WERI-Rb-1 (cell line): ENCODE measurements around the gene ITPK1.
A peak's percentile ranks its signal among the peaks of the same experiment; 100 is the strongest.

Experiments
- DNase-seq: peaks from one replicate; pipeline ENCODE4 v3.0.0-alpha.2; 2020
- H3K27ac ChIP-seq: fragments of 250-450 bp; sonication (Bioruptor Pico); 2 replicates; pipeline ENCODE4 v1.5.1; 2020; ENCODE audit warnings: mild to moderate bottlenecking, moderate library complexity
- H3K27me3 ChIP-seq: fragments of 250-450 bp; sonication (Bioruptor Pico); 2 replicates; pipeline ENCODE4 v1.5.1; 2021; ENCODE audit warnings: mild to moderate bottlenecking, low read depth, moderate library complexity; ENCODE audit not compliant: insufficient read depth, severe bottlenecking
- H3K36me3 ChIP-seq: fragments of 250-450 bp; sonication (Bioruptor Pico); 2 replicates; pipeline ENCODE4 v1.5.1; 2020; ENCODE audit warnings: mild to moderate bottlenecking, moderate library complexity
- H3K4me3 ChIP-seq: 2 replicates; pipeline ENCODE4 v1.5.1; 2011; ENCODE audit warnings: low read depth, mild to moderate bottlenecking, control low read depth, low read length
- H3K9me3 ChIP-seq: fragments of 250-450 bp; sonication (Bioruptor Pico); 2 replicates; pipeline ENCODE4 v1.5.1; 2021; ENCODE audit warnings: mild to moderate bottlenecking, moderate library complexity; ENCODE audit not compliant: severe bottlenecking
- CTCF ChIP-seq: IDR thresholded peaks from 2 replicates; pipeline ENCODE4 v1.5.1; 2011; ENCODE audit warnings: low read depth, mild to moderate bottlenecking, control low read depth, inconsistent platforms, low read length

Gene ITPK1

GRCh38 chr14:92993302-92993701 is 122.4 kb downstream of the ITPK1 start:
- H3K9me3 ChIP-seq = no peaks in the 10 kb centered on the region
- no peak for DNase-seq
- no peak overlapping the region for H3K27ac ChIP-seq
- TF ChIP-seq CTCF = no peak
- no peaks in the 10 kb centered on the region; the same call in none of the 2 replicates for H3K36me3 ChIP-seq
- no peak overlapping the region for H3K4me3 ChIP-seq
- no peaks in the 10 kb centered on the region for H3K27me3 ChIP-seq

GRCh38 chr14:92991536-92991935 is 124.2 kb downstream of the ITPK1 start:
- no peaks in the 10 kb centered on the region for H3K9me3 ChIP-seq
- H3K27me3 ChIP-seq = no peaks in the 10 kb centered on the region
- no peak for TF ChIP-seq CTCF
- H3K27ac ChIP-seq = no peak overlapping the region
- no peaks in the 10 kb centered on the region; the same call in none of the 2 replicates for H3K36me3 ChIP-seq
- DNase-seq = no peak
- no peak overlapping the region for H3K4me3 ChIP-seq

GRCh38 chr14:92990456-92991430 is 125.0 kb downstream of the ITPK1 start:
- H3K27ac ChIP-seq = peak overlapping the region; percentile 58
- no peak for TF ChIP-seq CTCF
- no peaks in the 10 kb centered on the region; the same call in none of the 2 replicates for H3K36me3 ChIP-seq
- H3K9me3 ChIP-seq = no peaks in the 10 kb centered on the region
- H3K4me3 ChIP-seq = no peak overlapping the region
- no peaks in the 10 kb centered on the region for H3K27me3 ChIP-seq
- DNase-seq = peak; percentile 39

- peak; percentile 75 for DNase-seq
- Histone ChIP-seq H3K4me3 (no peak overlapping the region), H3K27me3 (no peaks in the 10 kb centered on the region), H3K9me3 (no peaks in the 10 kb centered on the region), H3K27ac (peak overlapping the region; percentile 58), H3K36me3 (no peaks in the 10 kb centered on the region; the same call in none of the 2 replicates)
- TF ChIP-seq CTCF = no peak
These were observed 126.7 kb downstream of the ITPK1 start for GRCh38 chr14:92988786-92989755.

- no peak for TF ChIP-seq CTCF
- Histone ChIP-seq H3K27ac (peak overlapping the region; percentile 53), H3K36me3 (no peaks in the 10 kb centered on the region; the same call in none of the 2 replicates), H3K27me3 (no peaks in the 10 kb centered on the region), H3K9me3 (no peaks in the 10 kb centered on the region), H3K4me3 (no peak overlapping the region)
- no peak for DNase-seq
These were observed 127.8 kb downstream of the ITPK1 start for GRCh38 chr14:92987713-92988510.
